HepG2 (cell line): ENCODE measurements around the gene UBE2D3. TPM values are rescaled to one million over a fixed set of nuclear protein-coding genes. Genes with fewer than 3 reads are reported as not detected.
A peak's percentile ranks its signal among the peaks of the same experiment; 100 is the strongest.

ENCODE experiments used
- BRCA1 ChIP-seq: sonication (generic); formaldehyde crosslinking; IDR thresholded peaks from 2 replicates; pipeline ENCODE4 v1.4.0; 2020; ENCODE audit warnings: missing genetic modification reagents
- CHD2 ChIP-seq: IDR thresholded peaks from 2 replicates; pipeline ENCODE4 v1.6.1; 2011; ENCODE audit warnings: low read depth, low read length, improper control_type of control experiment
- DMAP1 ChIP-seq: IDR thresholded peaks from 2 replicates; pipeline ENCODE4 v1.6.1; 2016
- E2F5 ChIP-seq: sonication (generic); formaldehyde crosslinking; conservative IDR thresholded peaks from 2 replicates; pipeline ENCODE4 v1.4.0; 2020; ENCODE audit warnings: missing genetic modification reagents
- ELF4 ChIP-seq: sonication (generic); formaldehyde crosslinking; IDR thresholded peaks from 2 replicates; pipeline ENCODE4 v1.5.0; 2020; ENCODE audit warnings: missing genetic modification reagents, mild to moderate bottlenecking, moderate library complexity, borderline replicate concordance
- FOXP1 ChIP-seq, 2 experiments: fragments of 450-650 bp in 1 of 2; IDR thresholded peaks; 2 replicates each; pipeline ENCODE4 v1.6.1; 2017 to 2018; ENCODE audit warnings: antibody characterized with exemption in 1 of 2
- HMG20A ChIP-seq: IDR thresholded peaks from 2 replicates; pipeline ENCODE4 v1.6.1; 2016; ENCODE audit warnings: borderline replicate concordance
- IKZF1 ChIP-seq: fragments of 450-650 bp; IDR thresholded peaks from 2 replicates; pipeline ENCODE4 v1.7.1; 2016
- KAT7 ChIP-seq: IDR thresholded peaks from 2 replicates; pipeline ENCODE4 v1.6.1; 2018; ENCODE audit warnings: borderline replicate concordance, missing compliant biosample characterization
- KDM5B ChIP-seq: sonication (generic); formaldehyde crosslinking; IDR thresholded peaks from 2 replicates; pipeline ENCODE4 v1.4.0; 2020; ENCODE audit warnings: missing genetic modification reagents, mild to moderate bottlenecking, borderline replicate concordance
- KLF15 ChIP-seq: sonication (generic); formaldehyde crosslinking; IDR thresholded peaks from 2 replicates; pipeline ENCODE4 v1.8.1; 2023; ENCODE audit warnings: borderline replicate concordance, mild to moderate bottlenecking, inconsistent platforms, missing genetic modification reagents, mixed read lengths
- KMT2B ChIP-seq: IDR thresholded peaks from 2 replicates; pipeline ENCODE4 v1.6.1; 2016; ENCODE audit warnings: missing genetic modification reagents, missing compliant biosample characterization
- SNAPC2 ChIP-seq: sonication (generic); formaldehyde crosslinking; IDR thresholded peaks from 2 replicates; pipeline ENCODE4 v1.8.1; 2022; ENCODE audit warnings: mild to moderate bottlenecking, missing genetic modification reagents
- SOX5 ChIP-seq: IDR thresholded peaks from 2 replicates; pipeline ENCODE4 v1.6.1; 2016; ENCODE audit warnings: borderline replicate concordance
- SP1 ChIP-seq, 2 experiments: fragments of 450-650 bp in 1 of 2; sonication (generic) in 1 of 2; formaldehyde crosslinking in 1 of 2; IDR thresholded peaks; 2 replicates each; pipeline versions ENCODE4 v1.4.0 to v1.6.1; 2016 to 2020; ENCODE audit warnings: missing genetic modification reagents in 1 of 2
- WIZ ChIP-seq: sonication (generic); formaldehyde crosslinking; IDR thresholded peaks from 2 replicates; pipeline ENCODE4 v1.5.1; 2020; ENCODE audit warnings: mild to moderate bottlenecking, missing genetic modification reagents
- ZEB1 ChIP-seq: IDR thresholded peaks from 2 replicates; pipeline ENCODE4 v1.6.1; 2012; ENCODE audit warnings: mild to moderate bottlenecking, low read depth, inconsistent platforms; ENCODE audit not compliant: insufficient replicate concordance
- ZNF160 ChIP-seq: sonication (generic); formaldehyde crosslinking; IDR thresholded peaks from 2 replicates; pipeline ENCODE4 v1.8.0; 2022; ENCODE audit warnings: mild to moderate bottlenecking, inconsistent platforms, missing genetic modification reagents
- ZNF567 ChIP-seq: sonication (generic); formaldehyde crosslinking; IDR thresholded peaks from 2 replicates; pipeline ENCODE4 v1.8.1; 2023; ENCODE audit warnings: mild to moderate bottlenecking, missing genetic modification reagents, borderline replicate concordance
- polyA plus RNA-seq, 8 experiments: library from polyadenylated mRNA; depleted of rRNA in 3 of 8; stranded (reverse) in 7 of 8; unstranded in 1 of 8; fragments of >200 nt; fragmentation: Illumina TruSeq in 4 of 8; extraction: Trizol in 4 of 8; gene quantifications; 2 replicates each; pipeline versions ENCODE4 v1.2.1 to v1.2.3, GENCODE V29; 2011 to 2016; ENCODE audit warnings: low read depth in 4 of 8, missing spikeins in 1 of 8, mixed read lengths in 1 of 8; ENCODE audit not compliant: insufficient read depth in 1 of 8
- total RNA-seq, 5 experiments: library from RNA; depleted of rRNA; stranded (reverse); fragments of >200 nt; fragmentation: Illumina TruSeq; extraction: Trizol; gene quantifications; 2 replicates each; pipeline ENCODE4 v1.2.3, GENCODE V29; 2016; ENCODE audit warnings: low read depth in 1 of 5
- TF ChIP-seq, protein P1 (sequence below): sonication (generic); formaldehyde crosslinking; IDR thresholded peaks from 2 replicates; pipeline ENCODE4 v1.4.0; 2020; ENCODE audit warnings: missing genetic modification reagents
- TF ChIP-seq, protein P2 (sequence below): IDR thresholded peaks from 2 replicates; pipeline ENCODE4 v1.6.1; 2012; ENCODE audit warnings: low read depth, low read length, improper control_type of control experiment
- TF ChIP-seq, protein P3 (sequence below): IDR thresholded peaks from 2 replicates; pipeline ENCODE4 v1.6.1; 2016; ENCODE audit warnings: missing compliant biosample characterization, missing genetic modification reagents, borderline replicate concordance
- TF ChIP-seq, protein P4 (sequence below): sonication (generic); formaldehyde crosslinking; IDR thresholded peaks from 2 replicates; pipeline ENCODE4 v1.5.1; 2020; ENCODE audit warnings: mild to moderate bottlenecking, missing genetic modification reagents, moderate library complexity

UBE2D3 gene
- total and polyA plus RNA-seq, 2 of the 13 experiments (the other 11 are each of a cell fraction or from before 2014, with no cell fraction given): 224 to 293 TPM

GRCh38 chr4:102826890-102827673, at the start of gene UBE2D3 (continued):
- TF ChIP-seq ZNF567 (CRISPR knock-in tag): no peak
- TF ChIP-seq ZNF160 (CRISPR knock-in tag): no peak; the same call in 1 of the 2 replicates
- 0 out of 2 replicates have a peak, but pooled peaks have one; percentile 21 for TF ChIP-seq SNAPC2
- TF ChIP-seq, protein P1, sequence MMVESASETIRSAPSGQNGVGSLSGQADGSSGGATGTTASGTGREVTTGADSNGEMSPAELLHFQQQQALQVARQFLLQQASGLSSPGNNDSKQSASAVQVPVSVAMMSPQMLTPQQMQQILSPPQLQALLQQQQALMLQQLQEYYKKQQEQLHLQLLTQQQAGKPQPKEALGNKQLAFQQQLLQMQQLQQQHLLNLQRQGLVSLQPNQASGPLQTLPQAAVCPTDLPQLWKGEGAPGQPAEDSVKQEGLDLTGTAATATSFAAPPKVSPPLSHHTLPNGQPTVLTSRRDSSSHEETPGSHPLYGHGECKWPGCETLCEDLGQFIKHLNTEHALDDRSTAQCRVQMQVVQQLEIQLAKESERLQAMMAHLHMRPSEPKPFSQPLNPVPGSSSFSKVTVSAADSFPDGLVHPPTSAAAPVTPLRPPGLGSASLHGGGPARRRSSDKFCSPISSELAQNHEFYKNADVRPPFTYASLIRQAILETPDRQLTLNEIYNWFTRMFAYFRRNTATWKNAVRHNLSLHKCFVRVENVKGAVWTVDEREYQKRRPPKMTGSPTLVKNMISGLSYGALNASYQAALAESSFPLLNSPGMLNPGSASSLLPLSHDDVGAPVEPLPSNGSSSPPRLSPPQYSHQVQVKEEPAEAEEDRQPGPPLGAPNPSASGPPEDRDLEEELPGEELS (CRISPR knock-in tag): peak; percentile 54; the same call in 1 of the 2 replicates
- TF ChIP-seq BRCA1: 0 out of 2 replicates have a peak, but pooled peaks have one; percentile 41
- peak; percentile 19; the same call in 1 of the 2 replicates for TF ChIP-seq WIZ (CRISPR knock-in tag)
- no peak for TF ChIP-seq FOXP1 (IDR thresholded peaks at IDR 0.05)
- no peak; the same call in 1 of the 2 replicates for TF ChIP-seq FOXP1 (CRISPR knock-in tag; IDR thresholded peaks at IDR 0.05)
- TF ChIP-seq DMAP1 (CRISPR knock-in tag): peak; percentile 98
- peak; percentile 79 for TF ChIP-seq KMT2B (CRISPR knock-in tag)
- peak; percentile 73; the same call in 1 of the 2 replicates for TF ChIP-seq E2F5
- TF ChIP-seq, protein P2, sequence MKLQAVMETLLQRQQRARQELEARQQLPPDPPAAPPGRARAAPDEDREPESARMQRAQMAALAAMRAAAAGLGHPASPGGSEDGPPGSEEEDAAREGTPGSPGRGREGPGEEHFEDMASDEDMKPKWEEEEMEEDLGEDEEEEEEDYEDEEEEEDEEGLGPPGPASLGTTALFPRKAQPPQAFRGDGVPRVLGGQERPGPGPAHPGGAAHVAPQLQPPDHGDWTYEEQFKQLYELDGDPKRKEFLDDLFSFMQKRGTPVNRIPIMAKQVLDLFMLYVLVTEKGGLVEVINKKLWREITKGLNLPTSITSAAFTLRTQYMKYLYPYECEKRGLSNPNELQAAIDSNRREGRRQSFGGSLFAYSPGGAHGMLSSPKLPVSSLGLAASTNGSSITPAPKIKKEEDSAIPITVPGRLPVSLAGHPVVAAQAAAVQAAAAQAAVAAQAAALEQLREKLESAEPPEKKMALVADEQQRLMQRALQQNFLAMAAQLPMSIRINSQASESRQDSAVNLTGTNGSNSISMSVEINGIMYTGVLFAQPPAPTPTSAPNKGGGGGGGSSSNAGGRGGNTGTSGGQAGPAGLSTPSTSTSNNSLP: no peak
- TF ChIP-seq ZEB1: peak; percentile 27
- no peak; the same call in 1 of the 2 replicates for TF ChIP-seq KLF15
- peak; percentile 88; the same call in 1 of the 2 replicates for TF ChIP-seq KAT7 (CRISPR knock-in tag)
- TF ChIP-seq ELF4 (CRISPR knock-in tag): no peak
- peak; percentile 79; the same call in 1 of the 2 replicates for TF ChIP-seq KDM5B
- TF ChIP-seq HMG20A (CRISPR knock-in tag): no peak
- TF ChIP-seq, protein P3, sequence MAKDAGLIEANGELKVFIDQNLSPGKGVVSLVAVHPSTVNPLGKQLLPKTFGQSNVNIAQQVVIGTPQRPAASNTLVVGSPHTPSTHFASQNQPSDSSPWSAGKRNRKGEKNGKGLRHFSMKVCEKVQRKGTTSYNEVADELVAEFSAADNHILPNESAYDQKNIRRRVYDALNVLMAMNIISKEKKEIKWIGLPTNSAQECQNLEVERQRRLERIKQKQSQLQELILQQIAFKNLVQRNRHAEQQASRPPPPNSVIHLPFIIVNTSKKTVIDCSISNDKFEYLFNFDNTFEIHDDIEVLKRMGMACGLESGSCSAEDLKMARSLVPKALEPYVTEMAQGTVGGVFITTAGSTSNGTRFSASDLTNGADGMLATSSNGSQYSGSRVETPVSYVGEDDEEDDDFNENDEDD (CRISPR knock-in tag): peak; percentile 22
- TF ChIP-seq SP1 (IDR thresholded peaks at IDR 0.05): no peak
- TF ChIP-seq SP1 (CRISPR knock-in tag; IDR thresholded peaks at IDR 0.05): peak; percentile 83
- peak; percentile 87 for TF ChIP-seq CHD2
- peak; percentile 39; the same call in 1 of the 2 replicates for TF ChIP-seq SOX5
- TF ChIP-seq, protein P4, sequence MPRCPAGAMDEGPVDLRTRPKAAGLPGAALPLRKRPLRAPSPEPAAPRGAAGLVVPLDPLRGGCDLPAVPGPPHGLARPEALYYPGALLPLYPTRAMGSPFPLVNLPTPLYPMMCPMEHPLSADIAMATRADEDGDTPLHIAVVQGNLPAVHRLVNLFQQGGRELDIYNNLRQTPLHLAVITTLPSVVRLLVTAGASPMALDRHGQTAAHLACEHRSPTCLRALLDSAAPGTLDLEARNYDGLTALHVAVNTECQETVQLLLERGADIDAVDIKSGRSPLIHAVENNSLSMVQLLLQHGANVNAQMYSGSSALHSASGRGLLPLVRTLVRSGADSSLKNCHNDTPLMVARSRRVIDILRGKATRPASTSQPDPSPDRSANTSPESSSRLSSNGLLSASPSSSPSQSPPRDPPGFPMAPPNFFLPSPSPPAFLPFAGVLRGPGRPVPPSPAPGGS (CRISPR knock-in tag): peak; percentile 16
- TF ChIP-seq IKZF1: no peak
